Dedifferentiated amniotic fluid mesenchymal stem cell (primary cell): ENCODE data around the gene MKX.

Experiments used
- DNase-seq: peaks from one replicate; pipeline ENCODE4 v3.0.0-alpha.2; 2016; ENCODE audit errors: extremely low spot score

MKX gene

DNA sequence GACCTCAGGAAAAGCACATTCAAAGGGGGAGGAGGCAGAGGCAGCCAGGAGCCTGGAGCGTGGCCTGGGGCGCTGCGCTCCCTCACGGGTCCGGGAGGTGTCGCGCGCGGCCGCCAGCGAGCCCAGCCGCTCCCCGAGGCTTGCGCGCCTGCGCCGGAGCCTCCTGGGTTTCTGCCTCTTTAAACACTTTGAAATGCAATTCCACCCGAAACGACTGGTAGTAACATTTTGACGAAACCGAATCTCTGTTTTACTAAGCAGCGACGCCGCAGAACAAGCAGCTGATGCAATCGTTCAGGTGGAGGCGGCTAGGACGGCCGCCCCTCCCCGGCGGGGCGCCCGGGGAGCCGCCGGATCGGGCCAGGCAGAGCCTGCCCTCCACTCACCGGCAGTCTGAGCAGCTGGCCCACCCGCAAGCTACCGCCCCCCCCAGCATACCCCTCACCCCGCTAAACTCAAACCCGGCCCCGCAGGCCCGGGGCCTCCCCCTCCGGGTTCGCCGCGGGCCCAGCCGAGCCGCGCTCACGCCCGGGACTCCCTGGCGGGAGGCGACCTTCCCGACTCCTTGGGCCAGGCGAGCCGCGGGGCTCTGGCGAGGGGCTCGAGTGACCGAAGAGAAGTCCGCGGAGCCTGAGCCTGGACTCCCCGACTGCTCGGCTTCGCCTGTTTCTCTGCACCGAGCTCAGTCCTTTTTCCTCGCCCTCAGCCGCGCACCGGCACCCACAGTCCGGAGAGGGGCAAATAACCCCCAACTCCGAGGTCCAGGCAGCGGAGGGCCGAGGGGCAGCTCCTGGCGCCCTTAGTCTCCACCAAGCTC, 3.2 kb downstream of the MKX start:
- peak; percentile 95 for DNase-seq

- DNase-seq = no peak
Observed at GRCh38 chr10:27741173-27742091, 4.2 kb downstream of the MKX start.

GRCh38 chr10:27736396-27736795, 9.2 kb downstream of the MKX start:
- DNase-seq = peak; percentile 55

- no peak for DNase-seq
Observed at GRCh38 chr10:27730041-27730440, 15.6 kb downstream of the MKX start.

DNA sequence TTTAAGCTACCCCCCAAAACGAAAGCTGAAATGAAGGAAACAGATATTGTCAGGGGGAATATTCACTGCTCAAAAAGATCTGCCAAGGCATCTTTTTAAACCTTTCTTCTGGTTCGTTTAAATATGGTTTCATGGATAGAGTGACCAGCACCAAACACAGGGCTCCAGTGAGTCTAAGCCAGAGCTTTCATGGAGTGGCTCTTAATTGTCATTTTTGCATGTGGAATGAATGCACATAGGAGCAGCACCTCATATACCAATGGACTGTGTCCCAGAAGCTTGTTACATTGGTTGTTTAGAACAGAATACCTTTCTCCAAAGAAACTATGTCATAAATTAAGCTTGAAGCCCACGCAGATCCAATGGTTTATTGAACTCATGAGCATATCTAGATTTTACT, 17.3 kb downstream of the MKX start:
- DNase-seq = no peak

GRCh38 chr10:27724287-27724686, 21.3 kb downstream of the MKX start:
- no peak for DNase-seq

- DNase-seq = peak; percentile 94
Observed at GRCh38 chr10:27723436-27723835, 22.2 kb downstream of the MKX start.

GRCh38 chr10:27720529-27720928, 25.1 kb downstream of the MKX start:
- DNase-seq = no peak

DNA sequence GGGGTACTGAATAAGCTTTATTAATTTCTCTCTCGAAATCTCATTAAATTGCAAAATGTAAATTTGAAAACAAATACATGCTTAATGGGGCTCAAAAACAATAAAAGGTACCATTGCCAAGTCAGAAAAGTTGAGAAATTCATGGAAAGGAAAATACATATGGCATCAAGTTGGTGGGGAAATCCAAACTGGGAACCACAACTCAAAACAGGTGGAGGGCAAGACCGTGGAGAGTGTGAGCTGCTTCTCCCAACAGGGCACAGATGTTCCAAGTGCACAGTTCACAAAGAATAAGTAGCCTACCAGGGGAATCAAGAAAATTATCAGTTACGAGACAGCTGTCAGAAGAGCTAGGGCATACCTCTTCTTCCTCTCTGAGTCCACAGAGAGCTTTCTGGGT, 26.6 kb downstream of the MKX start:
- no peak for DNase-seq

GRCh38 chr10:27717861-27718260, 27.8 kb downstream of the MKX start:
- no peak for DNase-seq

DNA sequence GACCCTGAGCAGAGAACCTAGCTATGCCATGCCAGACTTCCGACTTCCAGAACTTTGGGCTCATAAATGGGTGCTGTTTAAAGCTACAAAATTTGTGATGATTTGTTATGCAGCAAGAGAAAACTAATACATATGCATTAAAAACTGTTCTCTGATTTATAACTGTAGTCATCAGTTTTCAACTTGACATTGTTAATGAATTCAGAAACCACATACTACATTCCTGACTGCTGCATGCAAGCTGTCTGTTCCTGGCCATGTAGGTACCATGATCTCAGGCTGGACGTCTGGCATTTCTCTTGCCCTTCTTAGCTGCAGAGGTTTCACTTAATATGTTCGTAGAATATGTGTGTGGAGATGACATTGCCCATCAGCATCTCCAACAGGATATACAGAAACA, 28.4 kb downstream of the MKX start:
- no peak for DNase-seq

DNA sequence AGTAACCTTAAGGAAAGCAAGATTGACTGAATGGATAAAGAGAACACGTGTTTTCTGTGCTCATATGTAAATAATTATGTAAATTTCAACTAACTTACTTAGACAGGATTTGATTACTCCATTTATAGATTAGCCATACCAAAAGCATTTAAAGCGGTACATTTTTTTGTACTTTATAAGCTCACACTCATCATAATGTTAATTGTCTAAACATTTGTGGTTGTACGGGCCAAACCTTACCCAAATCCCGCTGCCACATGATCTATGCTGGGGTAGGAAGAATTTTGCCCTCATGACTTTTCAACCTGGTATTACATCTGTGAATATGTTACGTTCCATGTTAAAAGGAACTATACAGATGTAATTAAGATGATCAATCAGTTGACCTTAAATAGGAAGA, 29.1 kb downstream of the MKX start:
- DNase-seq = no peak

GRCh38 chr10:27715505-27715904, 30.1 kb downstream of the MKX start:
- no peak for DNase-seq

GRCh38 chr10:27714349-27714748, 31.3 kb downstream of the MKX start:
- DNase-seq = peak; percentile 30

- peak; percentile 80 for DNase-seq
Observed at GRCh38 chr10:27713941-27714340, 31.7 kb downstream of the MKX start.

DNA sequence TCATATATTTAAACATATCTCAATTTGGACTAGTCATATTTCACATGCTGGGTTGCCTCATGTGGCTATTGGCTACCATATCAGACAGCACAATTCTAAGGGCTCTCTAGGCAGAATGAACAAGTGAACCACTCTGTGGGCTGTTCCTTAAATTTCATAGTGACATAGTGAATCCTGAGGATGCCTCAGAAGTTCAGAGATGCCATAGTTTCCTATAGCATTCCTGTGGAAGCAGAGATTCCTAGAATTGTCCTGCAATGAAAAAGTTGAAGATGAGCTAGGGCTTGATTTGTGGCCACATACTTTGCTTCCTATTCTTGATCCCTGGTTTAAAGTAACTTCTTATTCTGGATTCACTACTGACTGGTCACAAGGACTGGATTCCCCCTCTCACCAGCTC, 35.6 kb downstream of the MKX start:
- peak; percentile 36 for DNase-seq

- no peak for DNase-seq
Observed at GRCh38 chr10:27709304-27709703, 36.3 kb downstream of the MKX start.

DNA sequence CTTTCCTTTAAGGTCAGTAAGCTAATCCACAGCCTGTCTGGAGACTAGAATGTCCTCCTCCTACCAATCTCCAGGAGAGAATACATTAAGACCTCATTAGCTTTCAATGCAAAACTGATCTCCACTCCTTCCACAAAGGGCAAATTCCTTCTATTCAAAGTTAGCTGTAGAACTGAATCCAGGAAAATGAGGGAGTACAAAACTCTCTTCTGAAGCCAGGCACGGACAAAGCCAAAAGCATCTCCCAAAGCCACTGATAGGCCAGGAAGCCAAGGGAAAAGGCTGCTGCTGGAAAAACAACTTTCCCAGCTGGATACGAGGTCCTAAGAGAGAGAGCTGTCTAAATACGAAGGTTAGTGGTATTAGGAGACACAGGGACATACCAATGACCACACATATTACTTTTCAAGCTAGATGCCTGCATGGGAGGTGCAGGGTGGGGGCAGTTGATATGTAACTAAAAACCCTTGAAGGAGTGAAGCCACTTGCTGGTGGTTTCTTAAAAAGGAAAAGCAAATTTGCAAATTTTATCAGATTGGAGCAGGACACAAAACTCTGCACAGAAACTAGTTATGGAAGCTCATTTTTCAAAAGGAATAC, 43.6 kb downstream of the MKX start:
- no peak for DNase-seq

DNA sequence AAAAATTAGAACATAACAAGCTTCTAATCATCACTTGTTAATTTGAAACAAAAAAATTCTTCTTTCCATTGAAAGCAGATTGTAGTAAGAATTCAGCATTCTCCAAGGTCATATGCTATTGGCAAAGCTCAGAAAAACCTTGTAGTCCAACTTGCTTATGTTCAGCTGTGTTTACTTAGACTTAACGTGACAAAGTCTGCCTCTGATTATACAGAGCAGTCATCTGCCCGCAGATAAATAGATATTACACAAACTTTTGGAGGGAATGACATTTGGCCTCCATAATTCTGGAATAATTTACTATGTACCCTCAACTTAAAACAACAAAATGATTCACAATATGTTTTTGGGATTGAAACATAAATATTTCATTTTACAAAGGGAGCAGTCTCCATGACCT, 45.8 kb downstream of the MKX start:
- DNase-seq = no peak

GRCh38 chr10:27698961-27699360, 46.7 kb downstream of the MKX start:
- DNase-seq = no peak

GRCh38 chr10:27696466-27696865, 49.2 kb downstream of the MKX start:
- DNase-seq = no peak

- DNase-seq = no peak
Observed at GRCh38 chr10:27695706-27696105, 49.9 kb downstream of the MKX start.

- no peak for DNase-seq
Observed at GRCh38 chr10:27695088-27695487, 50.5 kb downstream of the MKX start.
